Tibial artery (tissue), 4 donors: ENCODE data around the gene TMEM88.
A peak's percentile ranks its signal among the peaks of the same experiment; 100 is the strongest.

Experiments used
- DNase-seq, 2 donors: peaks; one replicate each; pipeline ENCODE4 v3.0.0-alpha.2; 2019
- H3K27ac ChIP-seq, 2 donors: fragments of 200-600 bp; sonication (generic) in 1 of 2; 1 replicate in 1 of 2; 2 replicates in 1 of 2; pipeline ENCODE4 v1.5.1; 2018 to 2019; ENCODE audit warnings: mild to moderate bottlenecking in 1 of 2
- H3K27me3 ChIP-seq, 2 donors: fragments of 200-600 bp; sonication (generic) in 1 of 2; one replicate each; pipeline versions ENCODE4 v1.5.1 to v1.6.0; 2016 to 2019
- H3K36me3 ChIP-seq, 3 donors: fragments of 200-600 bp; sonication (generic) in 2 of 3; one replicate each; pipeline ENCODE4 v1.5.1; 2016 to 2019; ENCODE audit warnings: mild to moderate bottlenecking in 2 of 3
- H3K4me1 ChIP-seq, 4 donors: fragments of 200-600 bp; sonication (generic) in 2 of 4; 1 replicate in 3 of 4; 2 replicates in 1 of 4; pipeline ENCODE4 v1.5.1; 2016 to 2019
- H3K4me3 ChIP-seq, 2 donors: fragments of 200-600 bp; sonication (generic) in 1 of 2; 1 replicate in 1 of 2; 2 replicates in 1 of 2; pipeline ENCODE4 v1.5.1; 2018 to 2019; ENCODE audit warnings: mild to moderate bottlenecking in 2 of 2
- H3K9me3 ChIP-seq, 3 donors: fragments of 200-600 bp; sonication (generic) in 1 of 3; one replicate each; pipeline ENCODE4 v1.5.1; 2016 to 2019
- intact Hi-C: fragments of 100-400 bp; cut with DNase I; formaldehyde crosslinking; loops from one replicate; pipeline ENCODE4 v1.15.0; 2023; ENCODE audit warnings: low total_unique reads
- TF ChIP-seq, protein P1 (sequence below), 2 experiments: fragments of 200-600 bp in 1 of 2; fragments of 450-650 bp in 1 of 2; IDR thresholded peaks; one replicate each; pipeline ENCODE4 v1.5.1; 2017 to 2019; ENCODE audit warnings: antibody characterized with exemption in 2 of 2, mild to moderate bottlenecking in 1 of 2, moderate library complexity in 1 of 2

TMEM88 gene

GRCh38 chr17:7833795-7834541, 20.9 kb upstream of the TMEM88 start, which contains the start of gene KDM6B:
TSS of gene KDM6B (plus strand) at chr17:7834217. CDS start at chr17:7845555, 11,338 bp downstream.
- Histone ChIP-seq H3K4me1 (peaks cover 0 to 38% (median 31%) of the 10 kb centered on the region in 4 donors), H3K27me3 (peaks cover 0 to 27% of the 10 kb centered on the region in 2 donors), H3K27ac (peak within 1 kb of the TSS; percentile 96), H3K36me3 (no peaks in the 10 kb centered on the region), H3K9me3 (no peaks in the 10 kb centered on the region), H3K4me3 (peak within 1 kb of the TSS; percentile 82 to 90)
- TF ChIP-seq, protein P1, sequence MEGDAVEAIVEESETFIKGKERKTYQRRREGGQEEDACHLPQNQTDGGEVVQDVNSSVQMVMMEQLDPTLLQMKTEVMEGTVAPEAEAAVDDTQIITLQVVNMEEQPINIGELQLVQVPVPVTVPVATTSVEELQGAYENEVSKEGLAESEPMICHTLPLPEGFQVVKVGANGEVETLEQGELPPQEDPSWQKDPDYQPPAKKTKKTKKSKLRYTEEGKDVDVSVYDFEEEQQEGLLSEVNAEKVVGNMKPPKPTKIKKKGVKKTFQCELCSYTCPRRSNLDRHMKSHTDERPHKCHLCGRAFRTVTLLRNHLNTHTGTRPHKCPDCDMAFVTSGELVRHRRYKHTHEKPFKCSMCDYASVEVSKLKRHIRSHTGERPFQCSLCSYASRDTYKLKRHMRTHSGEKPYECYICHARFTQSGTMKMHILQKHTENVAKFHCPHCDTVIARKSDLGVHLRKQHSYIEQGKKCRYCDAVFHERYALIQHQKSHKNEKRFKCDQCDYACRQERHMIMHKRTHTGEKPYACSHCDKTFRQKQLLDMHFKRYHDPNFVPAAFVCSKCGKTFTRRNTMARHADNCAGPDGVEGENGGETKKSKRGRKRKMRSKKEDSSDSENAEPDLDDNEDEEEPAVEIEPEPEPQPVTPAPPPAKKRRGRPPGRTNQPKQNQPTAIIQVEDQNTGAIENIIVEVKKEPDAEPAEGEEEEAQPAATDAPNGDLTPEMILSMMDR (IDR thresholded peaks at IDR 0.05): no peak
- DNase-seq: peak; percentile 96 to 97
- intact Hi-C loops: no loop called here

- peaks cover 0 to 39% (median 32%) of the 10 kb centered on the region in 4 donors for H3K4me1 ChIP-seq
- H3K4me3 ChIP-seq: peak overlapping the region; percentile 82 to 90
- H3K27ac ChIP-seq: peak overlapping the region; percentile 96
- H3K27me3 ChIP-seq: peaks cover 0 to 21% of the 10 kb centered on the region in 2 donors
- no peaks in the 10 kb centered on the region for H3K36me3 ChIP-seq
- H3K9me3 ChIP-seq: no peaks in the 10 kb centered on the region
- peak in 1 of 2 donors; percentile 89 for DNase-seq
- TF ChIP-seq, protein P1 (IDR thresholded peaks at IDR 0.05): no peak
- intact Hi-C loops: no loop called here
These were observed 20.3 kb upstream of the TMEM88 start for GRCh38 chr17:7834542-7834956.

- H3K27ac ChIP-seq: peak overlapping the region; percentile 96
- H3K9me3 ChIP-seq: no peaks in the 10 kb centered on the region
- H3K4me1 ChIP-seq: peaks cover 0 to 39% (median 32%) of the 10 kb centered on the region in 4 donors
- no peaks in the 10 kb centered on the region for H3K36me3 ChIP-seq
- peak; percentile 98 to 99 for DNase-seq
- H3K27me3 ChIP-seq: peaks cover 0 to 20% of the 10 kb centered on the region in 2 donors
- H3K4me3 ChIP-seq: peak overlapping the region; percentile 82 to 90
- intact Hi-C loops: no loop called here
- TF ChIP-seq, protein P1 (IDR thresholded peaks at IDR 0.05): peak; percentile 76 to 78
These were observed 19.7 kb upstream of the TMEM88 start for GRCh38 chr17:7834957-7835813.

DNA sequence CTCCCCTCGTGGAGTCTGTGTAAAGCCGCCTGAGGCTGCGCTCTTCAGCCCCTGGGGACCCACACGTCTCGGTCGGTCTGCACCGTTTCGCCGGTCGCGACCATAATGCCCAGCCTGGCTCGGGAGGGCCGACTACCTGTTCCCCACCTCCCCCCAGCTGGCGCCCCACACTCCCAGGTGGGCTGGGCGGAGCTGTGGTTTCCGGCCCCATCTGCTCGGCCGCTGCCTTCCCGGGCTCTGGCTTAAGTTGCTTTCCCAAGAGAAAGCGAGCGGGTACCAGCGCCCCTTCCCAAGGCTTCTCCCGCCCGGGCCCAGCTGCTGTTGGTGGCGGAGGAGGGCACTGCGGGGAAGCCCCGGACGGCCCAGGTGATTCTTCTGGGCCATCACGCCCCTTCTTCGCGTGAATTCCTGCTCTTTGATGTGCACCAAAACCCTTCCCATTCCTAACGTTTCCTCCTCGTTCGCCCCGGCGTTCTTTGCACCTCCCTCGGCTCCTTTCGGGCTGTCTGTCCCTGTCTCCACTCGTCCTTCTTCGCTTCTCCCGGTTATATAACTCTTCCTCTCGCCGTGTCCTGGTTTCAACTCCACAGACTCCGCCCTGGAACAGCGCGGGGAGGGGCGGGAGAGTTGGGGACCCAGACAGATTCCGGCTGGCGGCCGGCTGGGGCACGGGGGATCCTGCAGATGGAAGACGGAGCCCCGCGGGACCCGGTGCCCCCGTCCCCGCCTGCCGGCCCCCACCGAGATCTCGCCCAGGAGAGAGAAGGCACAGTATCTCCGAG, 18.9 kb upstream of the TMEM88 start:
- Histone ChIP-seq H3K4me3 (peak overlapping the region; percentile 82 to 90), H3K36me3 (no peaks in the 10 kb centered on the region), H3K27ac (peak overlapping the region; percentile 96), H3K4me1 (peaks cover 0 to 45% (median 35%) of the 10 kb centered on the region in 4 donors), H3K9me3 (no peaks in the 10 kb centered on the region), H3K27me3 (peaks cover 0 to 13% of the 10 kb centered on the region in 2 donors)
- intact Hi-C loops: no loop called here
- DNase-seq: peak in 1 of 2 donors; percentile 86
- TF ChIP-seq, protein P1 (IDR thresholded peaks at IDR 0.05): no peak
